ENCODE measurements around the gene C6orf58.

- TF ChIP-seq POLR2A (IDR thresholded peaks at IDR 0.05) = no peak
- TF ChIP-seq CTCF (IDR thresholded peaks at IDR 0.05) = no peak
Observed at GRCh38 chr6:127564761-127565160, 12.2 kb upstream of the C6orf58 start.

Data from right lobe of liver (tissue), 4 donors.